ENCODE data around the gene ZNF653.
A peak's percentile ranks its signal among the peaks of the same experiment; 100 is the strongest.

ZNF653 gene

GRCh38 chr19:11453468-11454341 lies 51.9 kb downstream of the ZNF653 start:
- no peak for DNase-seq (ENCODE audit: low read depth, low spot score)
- H3K4me3 ChIP-seq (ENCODE audit: low read depth, low read length): no peak overlapping the region
- TF ChIP-seq CTCF (IDR thresholded peaks at IDR 0.05; ENCODE audit: low read depth, low read length): peak; percentile 47
- in situ Hi-C loops (cut with HindIII; ENCODE audit: low sequenced_read_pairs): no loop called here

- in situ Hi-C loops (cut with HindIII; ENCODE audit: low sequenced_read_pairs): no loop called here
- no peak overlapping the region for H3K4me3 ChIP-seq (ENCODE audit: low read depth, low read length)
- TF ChIP-seq CTCF (IDR thresholded peaks at IDR 0.05; ENCODE audit: low read depth, low read length): peak; percentile 25
- no peak for DNase-seq (ENCODE audit: low read depth, low spot score)
Observed at GRCh38 chr19:11452620-11453310, 52.9 kb downstream of the ZNF653 start.

- TF ChIP-seq CTCF (IDR thresholded peaks at IDR 0.05; ENCODE audit: low read depth, low read length): no peak
- in situ Hi-C loops (cut with HindIII; ENCODE audit: low sequenced_read_pairs): no loop called here
Observed at GRCh38 chr19:11451871-11452619, 53.6 kb downstream of the ZNF653 start.

GRCh38 chr19:11451327-11451870 lies 54.2 kb downstream of the ZNF653 start:
- in situ Hi-C loops (cut with HindIII; ENCODE audit: low sequenced_read_pairs): no loop called here
- TF ChIP-seq CTCF (IDR thresholded peaks at IDR 0.05; ENCODE audit: low read depth, low read length): no peak
- DNase-seq (ENCODE audit: low read depth, low spot score): no peak
- H3K4me3 ChIP-seq (ENCODE audit: low read depth, low read length): no peak overlapping the region

More at GRCh38 chr19:11451871-11452619, 53.6 kb downstream of the ZNF653 start:
- DNase-seq (ENCODE audit: low read depth, low spot score): no peak
- no peak overlapping the region for H3K4me3 ChIP-seq (ENCODE audit: low read depth, low read length)

- DNase-seq (ENCODE audit: low read depth, low spot score): no peak
- no peak for TF ChIP-seq CTCF (IDR thresholded peaks at IDR 0.05; ENCODE audit: low read depth, low read length)
- in situ Hi-C loops (cut with HindIII; ENCODE audit: low sequenced_read_pairs): no loop called here
Observed at GRCh38 chr19:11450570-11451326, 54.9 kb downstream of the ZNF653 start.

More at GRCh38 chr19:11450570-11451326, 54.9 kb downstream of the ZNF653 start:
- H3K4me3 ChIP-seq (ENCODE audit: low read depth, low read length): no peak overlapping the region
